Measurements from ENCODE around the gene IPO4.
A peak's percentile ranks its signal among the peaks of the same experiment; 100 is the strongest.

Gene IPO4

GRCh38 chr14:24198814-24199524 is 10.4 kb upstream of the IPO4 start:
- no peaks in the 10 kb centered on the region for H3K27me3 ChIP-seq
- no peak for TF ChIP-seq CTCF (IDR thresholded peaks at IDR 0.05; ENCODE audit: low read depth, low read length)
- H3K4me3 ChIP-seq (ENCODE audit: low read depth, low read length) = no peak overlapping the region
- H3K9me3 ChIP-seq = no peaks in the 10 kb centered on the region
- DNase-seq = no peak
- H3K4me1 ChIP-seq = no peaks in the 10 kb centered on the region
- peaks cover 11% of the 10 kb centered on the region; the same call in 1 of the 2 replicates for H3K36me3 ChIP-seq

GRCh38 chr14:24197056-24197450 is 8.4 kb upstream of the IPO4 start:
- H3K4me3 ChIP-seq (ENCODE audit: low read depth, low read length) = no peak overlapping the region

GRCh38 chr14:24196071-24197055 is 7.7 kb upstream of the IPO4 start:
- TF ChIP-seq CTCF (IDR thresholded peaks at IDR 0.05; ENCODE audit: low read depth, low read length) = no peak
- H3K36me3 ChIP-seq = peaks cover 19% of the 10 kb centered on the region
- no peaks in the 10 kb centered on the region for H3K27me3 ChIP-seq
- DNase-seq = no peak
- no peaks in the 10 kb centered on the region for H3K4me1 ChIP-seq
- peak overlapping the region; percentile 94 for H3K4me3 ChIP-seq (ENCODE audit: low read depth, low read length)
- no peaks in the 10 kb centered on the region for H3K9me3 ChIP-seq

More at GRCh38 chr14:24197056-24197450, 8.4 kb upstream of the IPO4 start:
- no peak for TF ChIP-seq CTCF (IDR thresholded peaks at IDR 0.05; ENCODE audit: low read depth, low read length)
- DNase-seq = no peak
- H3K36me3 ChIP-seq = peaks cover 22% of the 10 kb centered on the region
- H3K27me3 ChIP-seq = no peaks in the 10 kb centered on the region
- H3K9me3 ChIP-seq = no peaks in the 10 kb centered on the region
- H3K4me1 ChIP-seq = no peaks in the 10 kb centered on the region

GRCh38 chr14:24195186-24196070 is 6.8 kb upstream of the IPO4 start, which contains the start of gene TM9SF1:
TM9SF1 (minus strand) TSS chr14:24195441; CDS start chr14:24195019, 422 bp downstream.
- peak; percentile 90 for DNase-seq
- TF ChIP-seq CTCF (IDR thresholded peaks at IDR 0.05; ENCODE audit: low read depth, low read length) = no peak
- no peaks in the 10 kb centered on the region for H3K27me3 ChIP-seq
- peaks cover 14% of the 10 kb centered on the region for H3K36me3 ChIP-seq
- H3K9me3 ChIP-seq = no peaks in the 10 kb centered on the region
- H3K4me3 ChIP-seq (ENCODE audit: low read depth, low read length) = peak within 1 kb of the TSS; percentile 94
- H3K4me1 ChIP-seq = no peaks in the 10 kb centered on the region

GRCh38 chr14:24194873-24195185 is 6.2 kb upstream of the IPO4 start:
- no peak for DNase-seq
- H3K4me1 ChIP-seq = no peaks in the 10 kb centered on the region

More at GRCh38 chr14:24194873-24195185, 6.2 kb upstream of the IPO4 start:
- TF ChIP-seq CTCF (IDR thresholded peaks at IDR 0.05; ENCODE audit: low read depth, low read length) = no peak
- no peaks in the 10 kb centered on the region for H3K27me3 ChIP-seq
- peaks cover 14% of the 10 kb centered on the region for H3K36me3 ChIP-seq
- H3K4me3 ChIP-seq (ENCODE audit: low read depth, low read length) = peak overlapping the region; percentile 94
- no peaks in the 10 kb centered on the region for H3K9me3 ChIP-seq

Measured in BE2C (cell line).